ENCODE measurements around the gene IQCN.

- no peak for TF ChIP-seq EP300 (IDR thresholded peaks at IDR 0.05; ENCODE audit: borderline replicate concordance in 1 of 2, control insufficient read depth in 1 of 2, low read depth in 2 of 2, low read length in 2 of 2)
- TF ChIP-seq SP1 (IDR thresholded peaks at IDR 0.05; ENCODE audit: low read depth, low read length): no peak
- TF ChIP-seq POLR2AphosphoS5 (IDR thresholded peaks at IDR 0.05; ENCODE audit: low read length): no peak
- no peak for TF ChIP-seq CTCF (IDR thresholded peaks at IDR 0.05 in 2 of 3, conservative IDR thresholded peaks at IDR 0.05 in 1 of 3; ENCODE audit: control insufficient read depth in 2 of 3, extremely low read depth in 1 of 3, insufficient read depth in 1 of 3, low read depth in 3 of 3, low read length in 3 of 3)
- no peak for TF ChIP-seq NFIC (IDR thresholded peaks at IDR 0.05; ENCODE audit: low read depth, low read length)
- no peak for TF ChIP-seq POLR2AphosphoS2 (IDR thresholded peaks at IDR 0.05; ENCODE audit: low read depth, low read length)
Measured at GRCh38 chr19:18306209-18306887, 32.1 kb upstream of the IQCN start.
